ENCODE data around the gene CEMIP2.

GRCh38 chr9:71687676-71688075 is 80.6 kb downstream of the CEMIP2 start:
- TF ChIP-seq POLR2A (IDR thresholded peaks at IDR 0.05) (no peak), CTCF (IDR thresholded peaks at IDR 0.05) (no peak)

Data from sigmoid colon (tissue), 3 donors.